Ishikawa (cell line): ENCODE results near the gene COG4.

Experiments
- CREB1 ChIP-seq: IDR thresholded peaks from 2 replicates; pipeline ENCODE4 v1.6.1; 2012; ENCODE audit warnings: low read depth
- EGR1 ChIP-seq: IDR thresholded peaks from 2 replicates; pipeline ENCODE4 v1.6.1; 2012
- EP300 ChIP-seq: IDR thresholded peaks from 2 replicates; pipeline ENCODE4 v1.6.1; 2012; ENCODE audit warnings: borderline replicate concordance
- MAX ChIP-seq: IDR thresholded peaks from 2 replicates; pipeline ENCODE4 v1.6.1; 2012
- RAD21 ChIP-seq: IDR thresholded peaks from 2 replicates; pipeline ENCODE4 v1.6.1; 2012; ENCODE audit warnings: low read depth
- REST ChIP-seq: IDR thresholded peaks from 2 replicates; pipeline ENCODE4 v1.6.1; 2012; ENCODE audit warnings: low read depth, mild to moderate bottlenecking
- TAF1 ChIP-seq: IDR thresholded peaks from 2 replicates; pipeline ENCODE4 v1.6.1; 2012; ENCODE audit warnings: low read depth, mild to moderate bottlenecking
- TEAD4 ChIP-seq: IDR thresholded peaks from 2 replicates; pipeline ENCODE4 v1.6.1; 2012
- ZBTB7A ChIP-seq: IDR thresholded peaks from 2 replicates; pipeline ENCODE4 v1.6.1; 2012; ENCODE audit warnings: low read depth

GRCh38 chr16:70527315-70527996 is 4.1 kb upstream of the COG4 start:
- no peak for TF ChIP-seq EGR1
- TF ChIP-seq TAF1, result no peak
- TF ChIP-seq EP300, result no peak
- TF ChIP-seq MAX, result no peak
- no peak for TF ChIP-seq REST
- no peak for TF ChIP-seq ZBTB7A
- TF ChIP-seq CREB1, result no peak
- no peak for TF ChIP-seq TEAD4
- no peak for TF ChIP-seq RAD21
